Measurements from ENCODE around the gene PID1. TPM values are rescaled to one million over a fixed set of nuclear protein-coding genes. Genes with fewer than 3 reads are reported as not detected.

Gene PID1
- total RNA-seq, 1 donor from 2014 or later = 0.91 TPM

GRCh38 chr2:229174794-229175496, 96.1 kb downstream of the PID1 start:
- no peak for DNase-seq (ENCODE audit: low read depth, low spot score)
- Mint-ChIP-seq H3K27me3 (ENCODE audit: low read depth) (no peaks in the 10 kb centered on the region), H3K27ac (ENCODE audit: unreplicated experiment) (no peak overlapping the region), H3K9me3 (peaks cover 6% of the 10 kb centered on the region), H3K4me1 (no peaks in the 10 kb centered on the region), H3K36me3 (ENCODE audit: low read depth) (no peaks in the 10 kb centered on the region), H3K4me3 (no peak overlapping the region)
- TF ChIP-seq CTCF (conservative IDR thresholded peaks at IDR 0.05) = no peak

- no peak for TF ChIP-seq CTCF (conservative IDR thresholded peaks at IDR 0.05)
- Mint-ChIP-seq H3K4me3 (no peak overlapping the region), H3K36me3 (ENCODE audit: low read depth) (no peaks in the 10 kb centered on the region), H3K27me3 (ENCODE audit: low read depth) (no peaks in the 10 kb centered on the region), H3K27ac (ENCODE audit: unreplicated experiment) (no peak overlapping the region), H3K4me1 (no peaks in the 10 kb centered on the region), H3K9me3 (peaks cover 3% of the 10 kb centered on the region)
- DNase-seq (ENCODE audit: low read depth, low spot score) = no peak
Measured at GRCh38 chr2:229173825-229174359, 97.2 kb downstream of the PID1 start.

GRCh38 chr2:229170916-229171315, 100.2 kb downstream of the PID1 start:
- no peak overlapping the region for H3K4me3 Mint-ChIP-seq
- no peak for TF ChIP-seq CTCF (conservative IDR thresholded peaks at IDR 0.05)
- H3K9me3 Mint-ChIP-seq = peaks cover 3% of the 10 kb centered on the region
- DNase-seq (ENCODE audit: low read depth, low spot score) = no peak
- no peak overlapping the region for H3K27ac Mint-ChIP-seq (ENCODE audit: unreplicated experiment)
- H3K4me1 Mint-ChIP-seq = no peaks in the 10 kb centered on the region
- H3K36me3 Mint-ChIP-seq (ENCODE audit: low read depth) = no peaks in the 10 kb centered on the region
- peaks cover 2% of the 10 kb centered on the region for H3K27me3 Mint-ChIP-seq (ENCODE audit: low read depth)

- no peak for DNase-seq (ENCODE audit: low read depth, low spot score)
- no peaks in the 10 kb centered on the region for H3K36me3 Mint-ChIP-seq (ENCODE audit: low read depth)
- no peak overlapping the region for H3K4me3 Mint-ChIP-seq
- no peaks in the 10 kb centered on the region for H3K9me3 Mint-ChIP-seq
- H3K27me3 Mint-ChIP-seq (ENCODE audit: low read depth) = peaks cover 2% of the 10 kb centered on the region
- H3K4me1 Mint-ChIP-seq = no peaks in the 10 kb centered on the region
- TF ChIP-seq CTCF (conservative IDR thresholded peaks at IDR 0.05) = no peak
- no peak overlapping the region for H3K27ac Mint-ChIP-seq (ENCODE audit: unreplicated experiment)
Measured at GRCh38 chr2:229170171-229170570, 100.9 kb downstream of the PID1 start.

- Mint-ChIP-seq H3K9me3 (no peaks in the 10 kb centered on the region), H3K4me3 (no peak overlapping the region), H3K4me1 (no peaks in the 10 kb centered on the region), H3K27ac (ENCODE audit: unreplicated experiment) (no peak overlapping the region), H3K27me3 (ENCODE audit: low read depth) (peaks cover 2% of the 10 kb centered on the region), H3K36me3 (ENCODE audit: low read depth) (no peaks in the 10 kb centered on the region)
- DNase-seq (ENCODE audit: low read depth, low spot score) = no peak
- TF ChIP-seq CTCF (conservative IDR thresholded peaks at IDR 0.05) = no peak
Measured at GRCh38 chr2:229169751-229170150, 101.3 kb downstream of the PID1 start.
